ENCODE measurements around the gene SUMO4.
A peak's percentile ranks its signal among the peaks of the same experiment; 100 is the strongest.

Gene SUMO4

DNA sequence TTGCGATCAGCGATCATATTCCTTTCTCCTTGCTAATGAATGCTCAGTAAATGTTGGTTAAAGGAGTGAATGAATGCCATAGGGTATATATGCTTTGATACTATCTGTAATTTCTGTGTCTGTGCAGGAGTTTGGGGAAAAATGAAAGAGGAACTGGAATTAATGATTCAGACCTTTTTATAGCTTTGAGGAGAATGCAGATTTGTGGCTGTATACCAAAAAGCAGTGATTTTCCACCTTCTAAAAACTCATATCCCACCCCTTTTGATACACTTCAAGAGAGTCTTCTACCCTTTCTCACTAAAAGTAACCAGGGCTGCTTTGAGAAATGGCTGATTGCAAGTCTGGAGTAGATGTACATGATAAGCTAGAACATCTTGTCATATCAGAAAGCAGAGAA, 26.6 kb upstream of the SUMO4 start:
- no peak for DNase-seq (ENCODE audit: low spot score)
- no peaks in the 10 kb centered on the region for H3K9me3 Mint-ChIP-seq
- H3K4me1 Mint-ChIP-seq (ENCODE audit: low read depth) = peaks cover 53% of the 10 kb centered on the region
- H3K4me3 Mint-ChIP-seq = peak overlapping the region; percentile 33
- no peaks in the 10 kb centered on the region for H3K27me3 Mint-ChIP-seq (ENCODE audit: low read depth)
- no peak overlapping the region for H3K27ac Mint-ChIP-seq
- H3K36me3 Mint-ChIP-seq (ENCODE audit: low read depth) = peaks cover 63% of the 10 kb centered on the region

- no peak overlapping the region for H3K4me3 Mint-ChIP-seq
- H3K27me3 Mint-ChIP-seq (ENCODE audit: low read depth) = no peaks in the 10 kb centered on the region
- no peak for DNase-seq (ENCODE audit: low spot score)
- peaks cover 7% of the 10 kb centered on the region for H3K9me3 Mint-ChIP-seq
- H3K36me3 Mint-ChIP-seq (ENCODE audit: low read depth) = peaks cover 80% of the 10 kb centered on the region
- peak overlapping the region; percentile 45 for H3K27ac Mint-ChIP-seq
- H3K4me1 Mint-ChIP-seq (ENCODE audit: low read depth) = peaks cover 41% of the 10 kb centered on the region
These were observed 20.1 kb upstream of the SUMO4 start for GRCh38 chr6:149379977-149380376.

GRCh38 chr6:149380523-149380922, 19.5 kb upstream of the SUMO4 start:
- peaks cover 7% of the 10 kb centered on the region for H3K9me3 Mint-ChIP-seq
- peaks cover 37% of the 10 kb centered on the region for H3K4me1 Mint-ChIP-seq (ENCODE audit: low read depth)
- no peak overlapping the region for H3K27ac Mint-ChIP-seq
- no peak for DNase-seq (ENCODE audit: low spot score)
- no peak overlapping the region for H3K4me3 Mint-ChIP-seq
- peaks cover 81% of the 10 kb centered on the region for H3K36me3 Mint-ChIP-seq (ENCODE audit: low read depth)
- no peaks in the 10 kb centered on the region for H3K27me3 Mint-ChIP-seq (ENCODE audit: low read depth)

- Mint-ChIP-seq H3K36me3 (ENCODE audit: low read depth) (peaks cover 91% of the 10 kb centered on the region), H3K27me3 (ENCODE audit: low read depth) (no peaks in the 10 kb centered on the region), H3K9me3 (peaks cover 24% of the 10 kb centered on the region), H3K4me3 (no peak overlapping the region), H3K27ac (no peak overlapping the region), H3K4me1 (ENCODE audit: low read depth) (peaks cover 37% of the 10 kb centered on the region)
- no peak for DNase-seq (ENCODE audit: low spot score)
These were observed 16.7 kb upstream of the SUMO4 start for GRCh38 chr6:149383371-149383770.

GRCh38 chr6:149384464-149384863, 15.6 kb upstream of the SUMO4 start:
- Mint-ChIP-seq H3K36me3 (ENCODE audit: low read depth) (peaks cover 87% of the 10 kb centered on the region), H3K4me1 (ENCODE audit: low read depth) (peaks cover 31% of the 10 kb centered on the region), H3K27me3 (ENCODE audit: low read depth) (no peaks in the 10 kb centered on the region), H3K9me3 (peaks cover 24% of the 10 kb centered on the region), H3K27ac (no peak overlapping the region), H3K4me3 (no peak overlapping the region)
- no peak for DNase-seq (ENCODE audit: low spot score)

GRCh38 chr6:149385998-149386646, 13.9 kb upstream of the SUMO4 start:
- H3K27me3 Mint-ChIP-seq (ENCODE audit: low read depth) = no peaks in the 10 kb centered on the region
- peaks cover 88% of the 10 kb centered on the region for H3K36me3 Mint-ChIP-seq (ENCODE audit: low read depth)
- H3K4me1 Mint-ChIP-seq (ENCODE audit: low read depth) = peaks cover 35% of the 10 kb centered on the region
- H3K27ac Mint-ChIP-seq = no peak overlapping the region
- H3K4me3 Mint-ChIP-seq = no peak overlapping the region
- peaks cover 30% of the 10 kb centered on the region for H3K9me3 Mint-ChIP-seq
- no peak for DNase-seq (ENCODE audit: low spot score)

- no peaks in the 10 kb centered on the region for H3K27me3 Mint-ChIP-seq (ENCODE audit: low read depth)
- H3K27ac Mint-ChIP-seq = no peak overlapping the region
- H3K36me3 Mint-ChIP-seq (ENCODE audit: low read depth) = peaks cover 88% of the 10 kb centered on the region
- H3K4me3 Mint-ChIP-seq = no peak overlapping the region
- no peak for DNase-seq (ENCODE audit: low spot score)
- H3K9me3 Mint-ChIP-seq = peaks cover 30% of the 10 kb centered on the region
- H3K4me1 Mint-ChIP-seq (ENCODE audit: low read depth) = peaks cover 43% of the 10 kb centered on the region
These were observed 12.1 kb upstream of the SUMO4 start for GRCh38 chr6:149387779-149388512.

DNA sequence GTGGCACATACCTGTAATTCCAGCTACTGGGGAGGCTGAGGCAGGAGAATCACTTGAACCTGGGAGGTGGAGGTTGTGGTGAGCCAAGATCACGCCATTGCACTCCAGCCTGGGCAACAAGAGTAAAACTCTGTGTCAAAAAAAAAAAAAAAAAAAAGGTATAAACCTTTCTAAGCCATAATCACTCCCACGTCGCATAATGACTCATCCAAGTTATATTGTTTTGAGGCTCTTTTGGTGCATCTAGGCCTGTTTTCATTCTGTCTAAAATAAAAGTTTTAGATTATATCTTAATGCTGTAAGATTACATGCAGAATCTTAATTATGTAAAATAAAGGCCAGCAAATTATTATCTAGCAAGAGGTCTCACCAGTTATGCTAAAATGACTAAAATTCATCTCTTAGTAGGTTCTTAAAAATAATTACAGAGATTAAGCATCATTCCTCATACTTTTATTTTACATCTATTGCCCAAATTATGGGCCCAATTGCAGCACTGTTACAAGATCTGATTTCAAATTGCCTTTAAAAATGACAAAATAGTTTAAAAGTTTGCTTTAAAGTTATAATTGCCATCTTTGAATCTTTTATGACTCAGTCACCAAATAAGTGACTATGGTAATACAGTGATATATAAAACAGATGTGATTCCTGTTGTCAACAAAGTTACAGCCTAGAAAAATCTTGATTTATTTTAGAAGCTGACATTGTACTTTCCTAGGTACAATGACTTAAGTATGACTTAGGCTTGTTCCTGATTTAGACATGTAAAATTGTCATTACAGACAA, 10.4 kb upstream of the SUMO4 start:
- Mint-ChIP-seq H3K36me3 (ENCODE audit: low read depth) (peaks cover 86% of the 10 kb centered on the region), H3K27ac (no peak overlapping the region), H3K4me1 (ENCODE audit: low read depth) (peaks cover 55% of the 10 kb centered on the region), H3K9me3 (peaks cover 23% of the 10 kb centered on the region), H3K27me3 (ENCODE audit: low read depth) (no peaks in the 10 kb centered on the region), H3K4me3 (no peak overlapping the region)
- no peak for DNase-seq (ENCODE audit: low spot score)

DNA sequence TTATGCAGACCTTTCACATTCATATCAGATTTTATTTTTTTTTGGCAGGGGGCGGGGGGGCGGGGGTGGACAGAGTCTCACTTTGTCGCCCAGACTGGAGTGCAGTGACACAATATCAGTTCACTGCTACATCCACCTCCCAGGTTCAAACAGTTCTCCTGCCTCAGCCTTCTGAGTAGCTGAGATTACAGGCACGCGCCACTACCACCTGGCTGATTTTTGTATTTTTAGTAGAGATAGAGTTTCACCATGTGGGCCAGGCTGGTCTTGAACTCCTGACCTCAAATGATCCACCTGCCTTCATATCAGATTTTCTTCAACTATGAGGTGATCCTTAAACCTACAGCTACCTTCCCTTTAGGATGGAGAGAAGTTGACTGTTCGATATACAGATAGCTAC, 8.0 kb upstream of the SUMO4 start:
- no peaks in the 10 kb centered on the region for H3K27me3 Mint-ChIP-seq (ENCODE audit: low read depth)
- H3K36me3 Mint-ChIP-seq (ENCODE audit: low read depth) = peaks cover 87% of the 10 kb centered on the region
- peaks cover 61% of the 10 kb centered on the region for H3K4me1 Mint-ChIP-seq (ENCODE audit: low read depth)
- peaks cover 8% of the 10 kb centered on the region for H3K9me3 Mint-ChIP-seq
- DNase-seq (ENCODE audit: low spot score) = no peak
- H3K4me3 Mint-ChIP-seq = peak overlapping the region; percentile 53
- H3K27ac Mint-ChIP-seq = peak overlapping the region; percentile 52

- no peaks in the 10 kb centered on the region for H3K27me3 Mint-ChIP-seq (ENCODE audit: low read depth)
- H3K9me3 Mint-ChIP-seq = peaks cover 6% of the 10 kb centered on the region
- H3K27ac Mint-ChIP-seq = peak overlapping the region; percentile 78
- peak overlapping the region; percentile 53 for H3K4me3 Mint-ChIP-seq
- no peak for DNase-seq (ENCODE audit: low spot score)
- peaks cover 63% of the 10 kb centered on the region for H3K4me1 Mint-ChIP-seq (ENCODE audit: low read depth)
- peaks cover 85% of the 10 kb centered on the region for H3K36me3 Mint-ChIP-seq (ENCODE audit: low read depth)
These were observed 7.5 kb upstream of the SUMO4 start for GRCh38 chr6:149392535-149392934.

- Mint-ChIP-seq H3K36me3 (ENCODE audit: low read depth) (peaks cover 84% of the 10 kb centered on the region), H3K4me3 (peak overlapping the region; percentile 53), H3K9me3 (peaks cover 6% of the 10 kb centered on the region), H3K27me3 (ENCODE audit: low read depth) (no peaks in the 10 kb centered on the region), H3K27ac (peak overlapping the region; percentile 78), H3K4me1 (ENCODE audit: low read depth) (peaks cover 65% of the 10 kb centered on the region)
- no peak for DNase-seq (ENCODE audit: low spot score)
These were observed 6.9 kb upstream of the SUMO4 start for GRCh38 chr6:149393002-149393679.

DNA sequence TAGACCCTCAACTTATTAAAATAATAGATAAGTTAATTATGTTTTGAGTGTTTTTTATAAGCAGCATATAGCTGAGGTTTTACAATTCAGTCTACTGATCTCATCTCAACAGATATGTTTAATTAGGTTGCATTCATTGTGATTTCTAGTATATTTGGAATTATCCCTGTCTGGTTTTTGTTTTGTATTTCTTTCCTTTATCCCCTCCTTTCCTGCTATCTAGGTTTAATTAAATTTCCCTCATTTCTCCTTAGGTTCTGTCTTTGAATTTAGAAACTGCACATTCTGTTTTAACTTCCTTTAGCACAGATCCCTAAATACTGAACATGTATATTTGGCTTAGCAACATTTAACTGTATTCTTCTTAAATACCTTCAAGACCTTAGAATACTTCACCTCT, 4.9 kb upstream of the SUMO4 start:
- DNase-seq (ENCODE audit: low spot score) = no peak
- no peak overlapping the region for H3K4me3 Mint-ChIP-seq
- H3K9me3 Mint-ChIP-seq = peaks cover 6% of the 10 kb centered on the region
- H3K27ac Mint-ChIP-seq = peak overlapping the region; percentile 15
- H3K36me3 Mint-ChIP-seq (ENCODE audit: low read depth) = peaks cover 79% of the 10 kb centered on the region
- peaks cover 60% of the 10 kb centered on the region for H3K4me1 Mint-ChIP-seq (ENCODE audit: low read depth)
- no peaks in the 10 kb centered on the region for H3K27me3 Mint-ChIP-seq (ENCODE audit: low read depth)

DNA sequence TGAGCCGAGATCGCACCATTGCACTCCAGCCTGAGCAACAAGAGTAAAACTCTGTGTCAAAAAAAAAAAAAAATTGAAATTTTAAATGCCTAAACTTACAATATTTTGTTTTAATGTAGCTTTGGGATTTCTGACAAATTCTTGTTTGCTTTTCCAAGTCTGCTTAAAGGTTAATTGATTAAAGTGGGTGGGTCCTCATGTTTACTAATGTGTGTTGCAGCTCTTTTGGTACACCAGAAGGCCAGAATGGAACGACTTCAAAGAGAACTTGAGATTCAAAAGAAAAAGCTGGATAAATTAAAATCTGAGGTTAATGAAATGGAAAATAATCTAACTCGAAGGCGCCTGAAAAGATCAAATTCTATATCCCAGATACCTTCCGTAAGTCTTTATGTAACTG, 2.7 kb upstream of the SUMO4 start:
- H3K27ac Mint-ChIP-seq = no peak overlapping the region

DNA sequence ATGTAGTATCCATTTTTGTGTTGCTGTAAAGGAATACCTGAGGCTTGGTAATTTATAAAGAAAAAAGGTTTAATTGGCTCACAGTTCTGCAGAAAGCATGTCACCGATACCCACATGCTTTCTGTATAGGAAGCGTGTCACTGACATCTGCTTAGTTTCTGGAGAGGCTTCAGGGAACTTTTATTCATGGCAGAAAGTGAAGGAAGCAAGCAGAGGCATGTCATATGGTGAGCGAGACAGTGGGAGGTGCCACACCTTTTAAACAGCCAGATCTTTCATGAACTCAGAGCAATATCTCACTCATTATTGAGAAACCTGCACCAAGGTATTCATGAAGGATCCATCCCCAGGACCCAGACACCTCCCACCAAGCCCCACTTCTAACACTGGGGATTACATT, 3.5 kb downstream of the SUMO4 start:
- no peak for DNase-seq (ENCODE audit: low spot score)
- Mint-ChIP-seq H3K27me3 (ENCODE audit: low read depth) (no peaks in the 10 kb centered on the region), H3K9me3 (no peaks in the 10 kb centered on the region), H3K4me3 (no peak overlapping the region), H3K36me3 (ENCODE audit: low read depth) (peaks cover 76% of the 10 kb centered on the region), H3K4me1 (ENCODE audit: low read depth) (peaks cover 23% of the 10 kb centered on the region), H3K27ac (no peak overlapping the region)

More for the DNA sequence above, 2.7 kb upstream of the SUMO4 start:
- H3K4me1 Mint-ChIP-seq (ENCODE audit: low read depth) = peaks cover 50% of the 10 kb centered on the region
- no peaks in the 10 kb centered on the region for H3K9me3 Mint-ChIP-seq
- H3K36me3 Mint-ChIP-seq (ENCODE audit: low read depth) = peaks cover 79% of the 10 kb centered on the region
- H3K27me3 Mint-ChIP-seq (ENCODE audit: low read depth) = no peaks in the 10 kb centered on the region
- DNase-seq (ENCODE audit: low spot score) = no peak
- H3K4me3 Mint-ChIP-seq = no peak overlapping the region
